OCI-LY3 (cell line): ENCODE results near the gene GPR31.
A peak's percentile ranks its signal among the peaks of the same experiment; 100 is the strongest.

Source experiments
- H2AFZ ChIP-seq: fragments of 200-600, 300-600 bp; shearing (Covaris generic); 2 replicates; pipeline ENCODE4 v1.6.0; 2014; ENCODE audit warnings: antibody characterized with exemption, low read depth, low read length
- H3K27ac ChIP-seq: fragments of 200-600, 300-600 bp; sonication (generic); 2 replicates; pipeline ENCODE4 v1.5.1; 2014; ENCODE audit warnings: mild to moderate bottlenecking, low read length, moderate library complexity, mixed read lengths
- H3K27me3 ChIP-seq: fragments of 200-600, 300-600 bp; sonication (generic); 2 replicates; pipeline ENCODE4 v1.6.1; 2014; ENCODE audit warnings: low read depth, low read length, mixed read lengths
- H3K36me3 ChIP-seq: fragments of 200-600, 300-600 bp; sonication (generic); replicated peaks from 2 replicates; pipeline ENCODE3; 2014; ENCODE audit warnings: low read depth, low read length, mixed read lengths
- H3K4me1 ChIP-seq: fragments of 300-600, 200-600 bp; sonication (generic); 2 replicates; pipeline ENCODE4 v1.6.1; 2014; ENCODE audit warnings: low read length, mixed read lengths
- H3K4me2 ChIP-seq: fragments of 200-600, 300-600 bp; sonication (generic); 2 replicates; pipeline ENCODE4 v1.6.1; 2014; ENCODE audit warnings: low read length, mixed read lengths
- H3K4me3 ChIP-seq: fragments of 300-600, 200-600 bp; sonication (generic); 2 replicates; pipeline ENCODE4 v1.5.1; 2014; ENCODE audit warnings: antibody characterized with exemption, mild to moderate bottlenecking, low read length, moderate library complexity
- H3K79me2 ChIP-seq: fragments of 300-600, 200-600 bp; shearing (Covaris generic); 2 replicates; pipeline ENCODE4 v1.6.1; 2014; ENCODE audit warnings: mild to moderate bottlenecking, low read length, mixed read lengths
- H3K9ac ChIP-seq: fragments of 300-600, 200-600 bp; shearing (Covaris generic); 2 replicates; pipeline ENCODE4 v1.6.0; 2014; ENCODE audit warnings: mild to moderate bottlenecking, low read length, moderate library complexity
- H3K9me3 ChIP-seq: fragments of 200-600, 300-600 bp; shearing (Covaris generic); 2 replicates; pipeline ENCODE4 v1.6.1; 2014; ENCODE audit warnings: low read length, mixed read lengths; ENCODE audit not compliant: insufficient read depth
- H4K20me1 ChIP-seq: fragments of 200-600, 300-600 bp; sonication (generic); 2 replicates; pipeline ENCODE4 v1.6.1; 2016; ENCODE audit warnings: low read length, mixed read lengths; ENCODE audit not compliant: insufficient read depth
- CTCF ChIP-seq: fragments of 200-600, 300-600 bp; sonication (generic); IDR thresholded peaks from 2 replicates; pipeline ENCODE4 v1.5.1; 2014; ENCODE audit warnings: antibody characterized with exemption, low read length, low read depth
- EZH2phosphoT487 ChIP-seq: fragments of 200-600 bp; shearing (Covaris generic); IDR thresholded peaks from 2 replicates; pipeline ENCODE4 v1.6.1; 2018; ENCODE audit warnings: antibody characterized with exemption, mixed run types, low read depth

Gene GPR31

GRCh38 chr6:167140589-167141474 is 16.9 kb downstream of the GPR31 start:
- peaks cover 38% of the 10 kb centered on the region for H3K27me3 ChIP-seq
- no peak overlapping the region for H3K4me3 ChIP-seq
- H2AFZ ChIP-seq: no peak overlapping the region
- TF ChIP-seq EZH2phosphoT487: no peak
- peak; percentile 22 for TF ChIP-seq CTCF
- no peaks in the 10 kb centered on the region for H4K20me1 ChIP-seq
- H3K36me3 ChIP-seq: no peaks in the 10 kb centered on the region
- no peak overlapping the region for H3K9ac ChIP-seq
- peak overlapping the region; percentile 15; the same call in 1 of the 2 replicates for H3K4me2 ChIP-seq
- H3K4me1 ChIP-seq: peaks cover 21% of the 10 kb centered on the region
- H3K9me3 ChIP-seq: no peaks in the 10 kb centered on the region
- H3K79me2 ChIP-seq: no peaks in the 10 kb centered on the region
- no peak overlapping the region for H3K27ac ChIP-seq

GRCh38 chr6:167139761-167140160 is 18.0 kb downstream of the GPR31 start:
- Histone ChIP-seq H3K4me1 (peaks cover 21% of the 10 kb centered on the region), H3K9me3 (no peaks in the 10 kb centered on the region), H4K20me1 (no peaks in the 10 kb centered on the region), H2AFZ (no peak overlapping the region), H3K27ac (no peak overlapping the region), H3K4me2 (no peak overlapping the region), H3K27me3 (peaks cover 39% of the 10 kb centered on the region), H3K36me3 (no peaks in the 10 kb centered on the region), H3K4me3 (no peak overlapping the region), H3K9ac (no peak overlapping the region), H3K79me2 (no peaks in the 10 kb centered on the region)
- TF ChIP-seq CTCF: no peak
- no peak for TF ChIP-seq EZH2phosphoT487

GRCh38 chr6:167137881-167138280 is 19.9 kb downstream of the GPR31 start:
- Histone ChIP-seq H3K27ac (no peak overlapping the region), H4K20me1 (no peaks in the 10 kb centered on the region), H3K4me2 (no peak overlapping the region), H3K79me2 (no peaks in the 10 kb centered on the region), H3K36me3 (no peaks in the 10 kb centered on the region), H3K27me3 (peaks cover 36% of the 10 kb centered on the region), H3K4me1 (peaks cover 21% of the 10 kb centered on the region), H3K9me3 (no peaks in the 10 kb centered on the region), H3K4me3 (no peak overlapping the region), H2AFZ (no peak overlapping the region), H3K9ac (no peak overlapping the region)
- no peak for TF ChIP-seq CTCF
- no peak for TF ChIP-seq EZH2phosphoT487

GRCh38 chr6:167137081-167137480 is 20.7 kb downstream of the GPR31 start:
- Histone ChIP-seq H3K4me3 (no peak overlapping the region), H3K79me2 (no peaks in the 10 kb centered on the region), H3K36me3 (no peaks in the 10 kb centered on the region), H3K27me3 (peaks cover 33% of the 10 kb centered on the region), H3K9me3 (no peaks in the 10 kb centered on the region), H3K4me1 (peaks cover 21% of the 10 kb centered on the region), H4K20me1 (no peaks in the 10 kb centered on the region), H2AFZ (no peak overlapping the region), H3K9ac (no peak overlapping the region), H3K27ac (no peak overlapping the region), H3K4me2 (no peak overlapping the region)
- TF ChIP-seq EZH2phosphoT487: no peak
- TF ChIP-seq CTCF: no peak
